Mesothelial cell of epicardium (in vitro differentiated cells): ENCODE data around the gene ABCA1. TPM values are rescaled to one million over a fixed set of nuclear protein-coding genes. Genes with fewer than 3 reads are reported as not detected.

ENCODE experiments used
- DNase-seq, 2 experiments: peaks; one replicate each; pipeline ENCODE4 v3.0.0; 2021; ENCODE audit warnings: low spot score in 2 of 2; ENCODE audit not compliant: unreplicated experiment in 2 of 2
- H3K27ac Mint-ChIP-seq: 2 replicates; pipeline ENCODE4 v1.8.0; 2021; ENCODE audit warnings: mixed read lengths
- H3K27me3 Mint-ChIP-seq: 2 replicates; pipeline ENCODE4 v1.8.0; 2021; ENCODE audit warnings: low read depth, mixed read lengths
- H3K36me3 Mint-ChIP-seq: 2 replicates; pipeline ENCODE4 v1.8.0; 2021; ENCODE audit warnings: mixed read lengths
- H3K4me1 Mint-ChIP-seq: 2 replicates; pipeline ENCODE4 v1.8.0; 2021; ENCODE audit warnings: mixed read lengths
- H3K4me3 Mint-ChIP-seq: 2 replicates; pipeline ENCODE4 v1.8.0; 2021; ENCODE audit warnings: mild to moderate bottlenecking, moderate library complexity, mixed read lengths
- H3K9me3 Mint-ChIP-seq: 2 replicates; pipeline ENCODE4 v1.8.0; 2021; ENCODE audit warnings: mixed read lengths
- total RNA-seq: library from RNA; stranded (reverse); gene quantifications from 3 replicates; pipeline ENCODE4 v1.2.1, GENCODE V29; 2021
- TF ChIP-seq, protein P1 (sequence below): fragments of 200-600 bp; sonication (generic); IDR thresholded peaks from one replicate; pipeline ENCODE4 v1.5.0; 2021; ENCODE audit warnings: antibody characterized with exemption; ENCODE audit not compliant: unreplicated experiment

Gene ABCA1
- total RNA-seq, 1 donor from 2014 or later = 39.9 TPM

GRCh38 chr9:104906441-104907277 is 21.3 kb downstream of the ABCA1 start:
- H3K4me1 Mint-ChIP-seq = peaks cover 27% of the 10 kb centered on the region
- no peak for DNase-seq
- no peak overlapping the region for H3K27ac Mint-ChIP-seq
- no peaks in the 10 kb centered on the region for H3K36me3 Mint-ChIP-seq
- TF ChIP-seq, protein P1, sequence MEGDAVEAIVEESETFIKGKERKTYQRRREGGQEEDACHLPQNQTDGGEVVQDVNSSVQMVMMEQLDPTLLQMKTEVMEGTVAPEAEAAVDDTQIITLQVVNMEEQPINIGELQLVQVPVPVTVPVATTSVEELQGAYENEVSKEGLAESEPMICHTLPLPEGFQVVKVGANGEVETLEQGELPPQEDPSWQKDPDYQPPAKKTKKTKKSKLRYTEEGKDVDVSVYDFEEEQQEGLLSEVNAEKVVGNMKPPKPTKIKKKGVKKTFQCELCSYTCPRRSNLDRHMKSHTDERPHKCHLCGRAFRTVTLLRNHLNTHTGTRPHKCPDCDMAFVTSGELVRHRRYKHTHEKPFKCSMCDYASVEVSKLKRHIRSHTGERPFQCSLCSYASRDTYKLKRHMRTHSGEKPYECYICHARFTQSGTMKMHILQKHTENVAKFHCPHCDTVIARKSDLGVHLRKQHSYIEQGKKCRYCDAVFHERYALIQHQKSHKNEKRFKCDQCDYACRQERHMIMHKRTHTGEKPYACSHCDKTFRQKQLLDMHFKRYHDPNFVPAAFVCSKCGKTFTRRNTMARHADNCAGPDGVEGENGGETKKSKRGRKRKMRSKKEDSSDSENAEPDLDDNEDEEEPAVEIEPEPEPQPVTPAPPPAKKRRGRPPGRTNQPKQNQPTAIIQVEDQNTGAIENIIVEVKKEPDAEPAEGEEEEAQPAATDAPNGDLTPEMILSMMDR = no peak
- no peaks in the 10 kb centered on the region for H3K27me3 Mint-ChIP-seq
- no peaks in the 10 kb centered on the region for H3K9me3 Mint-ChIP-seq
- no peak overlapping the region for H3K4me3 Mint-ChIP-seq

DNA sequence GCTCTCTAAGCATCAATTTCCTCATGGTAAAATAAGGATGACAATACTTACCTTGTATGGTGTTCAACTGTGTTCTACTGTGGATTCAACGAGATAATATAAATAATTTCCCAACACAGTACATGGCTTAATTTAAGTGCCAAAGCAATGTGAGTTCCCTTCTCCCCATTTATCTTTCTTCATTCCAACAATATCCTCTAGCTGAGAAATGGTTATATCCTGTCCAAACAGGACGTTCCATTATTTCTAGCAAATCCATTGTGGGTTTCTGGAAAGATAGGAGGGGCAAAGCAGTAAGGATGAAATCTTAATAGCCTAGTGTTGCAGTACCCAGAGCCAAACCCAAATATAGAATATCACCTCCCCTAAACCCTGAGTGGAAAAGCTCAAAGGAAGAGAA is 22.0 kb downstream of the ABCA1 start:
- no peak for DNase-seq
- no peaks in the 10 kb centered on the region for H3K27me3 Mint-ChIP-seq
- TF ChIP-seq, protein P1 = no peak
- H3K36me3 Mint-ChIP-seq = no peaks in the 10 kb centered on the region
- H3K9me3 Mint-ChIP-seq = no peaks in the 10 kb centered on the region
- peaks cover 27% of the 10 kb centered on the region for H3K4me1 Mint-ChIP-seq
- H3K4me3 Mint-ChIP-seq = no peak overlapping the region
- H3K27ac Mint-ChIP-seq = no peak overlapping the region

DNA sequence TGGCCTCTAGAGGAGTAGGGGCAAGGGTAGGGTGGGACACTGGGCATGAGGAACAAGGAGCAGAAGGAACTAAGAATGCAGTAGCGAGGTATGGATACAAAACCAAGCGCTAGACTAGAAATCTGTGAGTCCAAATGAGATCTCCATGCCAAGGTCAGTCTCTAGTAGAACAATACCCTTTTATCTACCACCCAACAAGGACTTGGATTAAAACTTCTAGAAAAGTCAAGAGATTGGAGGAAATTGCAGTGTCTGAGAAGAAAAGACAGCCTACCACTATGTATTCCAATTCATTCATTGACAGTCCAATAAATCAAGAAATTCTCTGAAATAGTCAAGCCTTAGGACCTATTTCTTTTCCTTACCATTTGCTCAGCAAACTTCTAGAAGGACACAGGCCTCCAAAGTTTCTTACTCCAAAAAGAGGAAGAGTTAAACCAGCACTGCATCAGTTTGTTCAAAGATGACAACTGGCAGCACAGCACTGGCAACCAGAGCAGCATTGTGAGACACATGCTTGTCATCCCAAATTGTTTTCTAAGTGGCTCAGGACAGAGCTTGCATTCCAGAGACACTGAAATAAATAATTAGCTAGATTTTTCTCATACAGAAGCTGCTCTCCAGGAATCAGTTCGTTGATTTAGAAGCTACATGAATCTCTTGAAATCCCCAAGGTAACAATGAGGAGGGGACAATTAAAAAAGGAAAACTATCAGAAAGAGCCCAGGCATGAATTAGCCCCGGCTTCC is 22.6 kb downstream of the ABCA1 start:
- TF ChIP-seq, protein P1 = no peak
- Mint-ChIP-seq H3K4me3 (no peak overlapping the region), H3K36me3 (no peaks in the 10 kb centered on the region), H3K27me3 (no peaks in the 10 kb centered on the region), H3K4me1 (peaks cover 30% of the 10 kb centered on the region), H3K27ac (no peak overlapping the region), H3K9me3 (no peaks in the 10 kb centered on the region)
- no peak for DNase-seq

DNA sequence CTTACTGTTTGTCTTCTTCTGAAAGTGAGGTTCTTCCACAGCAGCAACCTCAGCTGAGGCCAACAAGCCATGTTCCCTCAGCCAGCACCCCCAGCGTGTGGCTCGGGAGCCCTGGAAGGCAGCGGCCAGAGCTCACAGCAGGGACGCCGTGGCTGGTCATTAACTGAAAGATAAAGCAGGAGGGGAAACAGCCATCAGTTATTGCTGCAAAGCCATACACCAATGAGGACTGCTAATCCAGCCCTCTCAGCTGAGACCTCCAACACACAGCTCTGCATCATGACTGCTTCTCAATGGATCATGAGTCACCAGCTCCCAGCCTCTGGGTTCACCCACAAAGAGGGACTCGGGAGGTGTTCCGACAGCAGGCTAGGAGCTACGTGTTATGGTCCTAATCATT is 24.3 kb downstream of the ABCA1 start:
- Mint-ChIP-seq H3K4me1 (peaks cover 18% of the 10 kb centered on the region), H3K4me3 (no peak overlapping the region), H3K27ac (no peak overlapping the region), H3K27me3 (no peaks in the 10 kb centered on the region), H3K9me3 (no peaks in the 10 kb centered on the region), H3K36me3 (no peaks in the 10 kb centered on the region)
- TF ChIP-seq, protein P1 = no peak
- no peak for DNase-seq

GRCh38 chr9:104900871-104901270 is 27.1 kb downstream of the ABCA1 start:
- Mint-ChIP-seq H3K4me1 (peaks cover 12% of the 10 kb centered on the region), H3K27me3 (no peaks in the 10 kb centered on the region), H3K27ac (no peak overlapping the region), H3K9me3 (no peaks in the 10 kb centered on the region), H3K36me3 (no peaks in the 10 kb centered on the region), H3K4me3 (no peak overlapping the region)
- no peak for DNase-seq
- TF ChIP-seq, protein P1 = no peak
